T-helper 2 cell treated with Interferon-gamma antibody and Interleukin-4, amounts not matched to agents 5 μg/mL and 100 μg/mL, for 36 hours (primary cell): ENCODE measurements around the gene GABRB3.
"Not testable (repeated sequence)": the region's sequence is repeated elsewhere in the genome, so short reads cannot be mapped to it uniquely, and the experiment has no call there.

Experiments
- DNase-seq: peaks from one replicate; pipeline ENCODE4 v3.0.0; 2021; ENCODE audit warnings: low spot score
- H3K27ac Mint-ChIP-seq: one replicate; pipeline ENCODE4 v1.8.0; 2021; ENCODE audit warnings: mild to moderate bottlenecking, mixed read lengths
- H3K27me3 Mint-ChIP-seq: one replicate; pipeline ENCODE4 v1.8.0; 2021; ENCODE audit warnings: low read depth, mixed read lengths
- H3K36me3 Mint-ChIP-seq: one replicate; pipeline ENCODE4 v1.8.0; 2021; ENCODE audit warnings: low read depth, mixed read lengths
- H3K4me1 Mint-ChIP-seq: one replicate; pipeline ENCODE4 v1.8.0; 2021; ENCODE audit warnings: low read depth, mixed read lengths
- H3K4me3 Mint-ChIP-seq: one replicate; pipeline ENCODE4 v1.8.0; 2022; ENCODE audit warnings: mild to moderate bottlenecking, moderate library complexity, mixed read lengths
- H3K9me3 Mint-ChIP-seq: one replicate; pipeline ENCODE4 v1.8.0; 2021; ENCODE audit warnings: mixed read lengths

The GABRB3 gene

DNA sequence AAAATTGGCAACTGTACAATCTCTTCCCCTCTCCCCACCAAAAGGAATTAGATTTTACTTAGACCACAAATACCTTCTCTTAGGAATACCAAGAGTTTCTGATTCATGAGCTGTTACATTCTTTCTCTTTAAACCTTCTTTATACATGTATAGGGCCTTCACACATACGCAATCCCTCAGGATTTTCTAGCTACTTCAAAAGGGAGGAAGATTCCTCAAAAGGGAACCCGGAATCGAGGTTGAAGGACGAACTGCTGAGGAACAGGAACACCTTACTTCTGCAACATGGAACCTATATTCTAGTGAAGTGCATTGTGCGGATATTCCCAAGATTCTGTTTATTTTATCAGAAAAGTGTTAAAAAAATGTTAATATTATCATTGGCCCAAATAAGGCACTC, 52.3 kb downstream of the GABRB3 start:
- no peak for DNase-seq
- Mint-ChIP-seq H3K27ac (no peak overlapping the region), H3K4me1 (no peaks in the 10 kb centered on the region), H3K27me3 (no peaks in the 10 kb centered on the region), H3K9me3 (peaks cover 43% of the 10 kb centered on the region), H3K4me3 (no peak overlapping the region), H3K36me3 (no peaks in the 10 kb centered on the region)

DNA sequence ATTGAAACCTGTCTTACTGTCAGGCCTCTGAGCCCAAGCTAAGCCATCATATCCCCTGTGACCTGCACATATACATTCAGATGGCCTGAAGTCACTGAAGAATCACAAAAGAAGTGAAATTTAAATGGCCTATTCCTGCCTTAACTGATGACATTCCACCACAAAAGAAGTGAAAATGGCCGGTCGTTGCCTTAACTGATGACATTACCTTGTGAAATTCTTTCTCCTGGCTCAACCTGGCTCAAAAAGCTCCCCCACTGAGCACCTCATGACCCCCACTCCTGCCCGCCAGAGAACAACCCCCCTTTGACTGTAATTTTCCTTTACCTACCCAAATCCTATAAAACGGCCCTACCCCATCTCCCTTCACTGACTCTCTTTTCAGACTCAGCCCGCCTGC, 53.0 kb downstream of the GABRB3 start:
- H3K4me3 Mint-ChIP-seq, H3K4me1 Mint-ChIP-seq, H3K36me3 Mint-ChIP-seq, DNase-seq, H3K27ac Mint-ChIP-seq, H3K27me3 Mint-ChIP-seq: not testable (repeated sequence)
- H3K9me3 Mint-ChIP-seq = peaks cover 38% of the 10 kb centered on the region

DNA sequence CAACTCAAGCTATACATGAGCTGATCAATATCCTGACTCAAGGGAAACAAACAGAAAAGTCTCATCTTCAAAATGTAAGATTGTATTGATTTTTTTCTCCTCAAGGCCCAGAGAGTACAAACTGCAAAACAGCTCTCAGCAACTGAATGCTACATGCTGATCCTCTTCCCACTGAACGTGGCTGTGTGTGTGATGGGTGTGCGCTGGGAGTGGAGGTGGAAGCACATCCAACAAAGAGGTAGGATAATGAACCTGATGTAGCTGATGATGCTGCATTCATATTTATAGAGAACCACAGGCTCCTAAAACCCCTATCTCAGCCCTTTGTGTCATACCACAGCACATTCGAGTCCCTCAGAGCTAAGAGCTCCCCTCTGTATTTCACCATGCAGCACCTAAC, 56.8 kb downstream of the GABRB3 start:
- no peak for DNase-seq
- no peaks in the 10 kb centered on the region for H3K36me3 Mint-ChIP-seq
- no peak overlapping the region for H3K27ac Mint-ChIP-seq
- peaks cover 59% of the 10 kb centered on the region for H3K9me3 Mint-ChIP-seq
- no peaks in the 10 kb centered on the region for H3K27me3 Mint-ChIP-seq
- no peak overlapping the region for H3K4me3 Mint-ChIP-seq
- no peaks in the 10 kb centered on the region for H3K4me1 Mint-ChIP-seq

DNA sequence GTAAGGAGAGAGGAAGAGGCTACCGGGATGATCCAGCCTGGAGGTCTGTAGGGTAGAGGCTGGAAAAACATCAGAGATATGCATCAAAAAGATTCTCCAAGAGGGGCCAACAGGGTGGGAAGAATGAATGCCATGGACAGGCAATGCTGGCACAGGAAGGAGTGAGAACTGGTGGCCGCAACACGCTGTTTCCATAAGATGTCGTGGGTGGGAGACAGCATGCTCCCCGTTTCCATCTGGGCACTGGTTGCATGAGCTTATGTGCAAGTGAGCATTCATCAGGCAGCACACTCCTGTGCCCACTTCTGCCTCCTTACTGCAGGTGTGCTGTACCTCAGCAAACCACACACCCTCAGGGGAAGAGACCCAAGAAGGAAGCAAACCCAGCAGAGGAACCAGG, 59.4 kb downstream of the GABRB3 start:
- Mint-ChIP-seq H3K4me1 (no peaks in the 10 kb centered on the region), H3K9me3 (peaks cover 53% of the 10 kb centered on the region), H3K4me3 (no peak overlapping the region)

DNA sequence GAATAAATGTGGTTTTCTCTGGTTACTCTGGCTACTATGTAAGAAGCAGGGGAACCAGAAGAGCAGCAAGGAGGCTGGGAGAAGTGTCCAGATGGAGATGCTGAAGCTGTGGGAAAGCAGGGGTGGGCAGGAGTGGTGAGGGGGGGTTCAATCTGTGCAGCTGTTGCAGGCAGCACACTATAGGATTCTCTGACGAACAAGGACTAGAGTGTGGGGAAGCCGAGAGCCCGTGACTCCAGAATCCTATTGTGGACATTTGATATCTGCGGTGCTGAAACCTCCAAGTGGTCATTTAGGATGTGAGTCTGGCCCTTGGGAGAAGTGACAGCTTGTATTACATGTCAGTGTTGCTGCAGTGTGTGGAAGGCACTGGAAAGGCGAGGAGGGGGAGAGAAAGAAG, 60.5 kb downstream of the GABRB3 start:
- Mint-ChIP-seq H3K9me3 (peaks cover 53% of the 10 kb centered on the region), H3K4me3 (no peak overlapping the region), H3K27me3 (no peaks in the 10 kb centered on the region), H3K4me1 (no peaks in the 10 kb centered on the region), H3K36me3 (no peaks in the 10 kb centered on the region), H3K27ac (no peak overlapping the region)
- DNase-seq = no peak

More for the DNA sequence above, 59.4 kb downstream of the GABRB3 start:
- Mint-ChIP-seq H3K27ac (no peak overlapping the region), H3K36me3 (no peaks in the 10 kb centered on the region), H3K27me3 (no peaks in the 10 kb centered on the region)
- no peak for DNase-seq

DNA sequence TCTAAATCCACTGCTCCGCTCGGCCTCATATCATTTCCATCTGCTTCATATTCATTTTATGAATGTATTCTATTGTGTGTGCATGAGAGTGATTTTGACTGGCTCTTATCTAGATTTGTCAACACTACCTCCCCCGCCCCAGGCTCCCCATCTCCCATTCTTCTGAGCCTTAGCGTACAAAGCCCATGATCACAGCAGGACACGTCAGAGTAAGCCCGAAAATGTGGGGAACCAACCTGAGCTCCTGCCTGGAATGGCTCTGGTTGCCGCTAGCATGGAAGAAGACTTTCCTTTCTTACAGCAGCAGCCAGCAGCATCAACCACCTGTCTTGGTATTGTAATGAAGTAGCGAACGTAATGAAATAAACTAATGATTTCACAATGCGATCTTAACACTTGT, 61.4 kb downstream of the GABRB3 start:
- no peaks in the 10 kb centered on the region for H3K4me1 Mint-ChIP-seq
- peaks cover 54% of the 10 kb centered on the region for H3K9me3 Mint-ChIP-seq
- no peak overlapping the region for H3K27ac Mint-ChIP-seq

DNA sequence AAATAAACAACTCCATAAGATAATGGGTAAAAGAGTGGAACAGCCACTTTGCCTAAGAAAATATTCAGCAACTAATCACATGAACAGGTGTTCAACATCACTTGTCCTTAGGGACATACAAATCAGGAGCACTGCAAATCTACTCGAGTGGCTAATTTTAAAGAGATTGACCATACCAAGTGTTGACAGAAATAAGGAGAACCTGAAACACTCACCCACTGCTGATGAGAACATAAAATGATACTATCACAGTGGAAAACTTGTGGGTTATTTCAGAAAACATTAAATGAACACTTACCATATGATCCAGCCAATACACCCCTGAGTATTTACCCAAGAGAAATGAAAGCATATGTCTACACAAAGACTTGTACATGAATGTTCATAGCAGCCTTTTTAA, 70.5 kb downstream of the GABRB3 start:
- Mint-ChIP-seq H3K9me3 (peaks cover 59% of the 10 kb centered on the region), H3K36me3 (no peaks in the 10 kb centered on the region), H3K4me1 (no peaks in the 10 kb centered on the region), H3K4me3 (no peak overlapping the region), H3K27me3 (no peaks in the 10 kb centered on the region), H3K27ac (no peak overlapping the region)
- no peak for DNase-seq

More for the DNA sequence above, 61.4 kb downstream of the GABRB3 start:
- Mint-ChIP-seq H3K27me3 (no peaks in the 10 kb centered on the region), H3K36me3 (no peaks in the 10 kb centered on the region), H3K4me3 (no peak overlapping the region)
- DNase-seq = no peak

DNA sequence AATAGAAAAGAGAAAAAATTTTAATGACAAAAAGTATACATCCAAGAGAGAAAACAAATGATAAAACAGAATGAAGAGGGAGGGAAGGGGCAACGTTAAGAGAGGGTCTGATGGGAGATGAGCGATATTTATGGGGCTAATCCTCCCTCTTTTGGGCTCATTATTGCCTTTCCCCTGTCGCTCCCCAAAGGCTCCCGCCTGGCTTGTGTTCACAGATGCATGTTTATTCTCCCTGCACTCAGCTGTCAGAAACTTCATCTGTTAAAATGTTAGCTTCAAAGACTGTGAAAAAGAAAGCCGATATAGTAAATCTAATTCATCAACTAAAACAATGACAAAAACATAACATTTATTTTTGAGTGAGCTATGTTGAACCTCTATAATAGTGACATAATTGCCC, 74.3 kb downstream of the GABRB3 start:
- Mint-ChIP-seq H3K27me3 (no peaks in the 10 kb centered on the region), H3K27ac (no peak overlapping the region), H3K9me3 (peaks cover 61% of the 10 kb centered on the region), H3K4me1 (no peaks in the 10 kb centered on the region), H3K4me3 (no peak overlapping the region), H3K36me3 (no peaks in the 10 kb centered on the region)
- DNase-seq = no peak

DNA sequence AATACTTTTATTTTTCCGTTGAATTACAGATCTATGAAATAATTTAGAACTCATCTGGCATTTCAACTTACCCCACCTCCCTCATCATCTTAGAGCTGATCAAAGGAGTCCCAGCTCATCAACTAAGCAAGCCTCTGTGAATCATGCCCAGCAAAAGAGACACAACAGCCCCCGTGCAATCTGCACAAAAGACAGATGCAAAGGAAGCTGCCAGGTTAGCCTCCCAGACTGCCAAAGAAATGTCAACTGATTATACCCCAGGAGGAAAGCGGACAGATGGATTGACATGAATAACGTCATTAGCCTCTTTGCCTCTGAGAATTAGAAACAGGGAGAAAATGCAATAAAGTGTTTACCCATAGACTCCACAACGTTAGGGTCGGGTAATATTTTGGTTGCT, 75.0 kb downstream of the GABRB3 start:
- Mint-ChIP-seq H3K9me3 (peaks cover 68% of the 10 kb centered on the region), H3K4me3 (no peak overlapping the region), H3K27me3 (no peaks in the 10 kb centered on the region), H3K4me1 (no peaks in the 10 kb centered on the region), H3K36me3 (no peaks in the 10 kb centered on the region), H3K27ac (no peak overlapping the region)
- no peak for DNase-seq

DNA sequence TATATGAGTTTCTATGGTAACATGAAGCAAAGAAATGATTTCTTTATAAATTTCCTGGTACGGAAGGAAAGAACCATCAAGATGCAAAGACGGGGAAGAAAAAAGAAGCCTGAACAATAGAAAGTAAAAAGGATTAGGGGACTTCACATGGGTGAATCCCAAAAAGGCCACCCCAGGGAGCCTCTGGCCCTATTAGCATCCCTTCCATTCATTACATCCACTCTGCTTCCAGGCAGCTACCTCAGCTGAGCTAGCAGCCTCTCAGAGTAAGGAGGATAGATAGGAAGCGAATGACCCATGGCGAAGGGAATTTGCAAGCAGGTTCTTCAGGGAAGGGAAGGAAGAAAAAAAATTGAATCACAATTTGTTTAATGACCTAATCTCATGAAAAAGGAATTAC, 81.6 kb downstream of the GABRB3 start:
- Mint-ChIP-seq H3K4me3 (no peak overlapping the region), H3K36me3 (no peaks in the 10 kb centered on the region), H3K27me3 (no peaks in the 10 kb centered on the region), H3K9me3 (peaks cover 61% of the 10 kb centered on the region), H3K27ac (no peak overlapping the region), H3K4me1 (no peaks in the 10 kb centered on the region)
- no peak for DNase-seq

DNA sequence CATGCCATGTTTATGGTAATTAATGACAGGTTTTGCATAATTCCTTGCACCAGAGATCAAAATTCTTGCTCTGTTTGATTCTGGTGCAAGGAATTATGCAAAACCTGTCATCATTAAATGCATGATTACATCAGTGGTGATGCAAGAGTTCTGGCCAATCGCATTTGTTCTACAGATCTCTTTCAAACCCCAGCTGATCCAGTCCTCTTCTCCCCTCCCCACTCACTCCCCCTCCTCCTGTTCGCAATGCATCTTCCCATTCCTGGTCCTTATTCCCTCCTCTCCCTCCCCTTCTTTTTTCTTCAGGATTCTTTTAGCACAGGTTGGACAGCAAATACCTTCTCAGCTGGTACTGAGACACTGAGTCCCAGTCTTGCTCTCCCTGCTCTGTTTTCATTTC, 82.1 kb downstream of the GABRB3 start:
- Mint-ChIP-seq H3K27me3 (no peaks in the 10 kb centered on the region), H3K36me3 (no peaks in the 10 kb centered on the region), H3K4me1 (no peaks in the 10 kb centered on the region), H3K4me3 (no peak overlapping the region), H3K27ac (no peak overlapping the region), H3K9me3 (peaks cover 58% of the 10 kb centered on the region)
- no peak for DNase-seq

DNA sequence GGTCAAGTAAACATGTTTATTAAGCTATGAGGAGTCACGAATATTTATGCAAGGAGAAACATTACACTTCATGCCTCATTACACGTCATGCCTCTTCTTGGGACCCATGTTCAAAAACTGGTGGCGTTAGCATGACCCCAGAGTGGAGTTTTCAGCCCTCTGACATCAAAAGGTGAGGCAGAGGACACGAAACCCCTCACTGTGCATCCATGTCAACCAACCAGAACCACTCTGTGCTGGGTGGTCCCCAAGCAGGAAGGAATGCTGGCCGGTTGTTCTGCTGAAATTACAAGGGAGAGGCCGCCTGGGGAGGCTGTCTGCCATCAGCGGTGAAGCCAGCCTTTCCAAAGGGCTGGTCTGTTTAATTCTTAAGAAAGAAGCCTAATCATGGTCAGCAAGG, 83.4 kb downstream of the GABRB3 start:
- no peaks in the 10 kb centered on the region for H3K27me3 Mint-ChIP-seq
- peaks cover 54% of the 10 kb centered on the region for H3K9me3 Mint-ChIP-seq
- H3K27ac Mint-ChIP-seq = no peak overlapping the region
- DNase-seq = no peak
- no peaks in the 10 kb centered on the region for H3K36me3 Mint-ChIP-seq
- no peaks in the 10 kb centered on the region for H3K4me1 Mint-ChIP-seq
- no peak overlapping the region for H3K4me3 Mint-ChIP-seq

DNA sequence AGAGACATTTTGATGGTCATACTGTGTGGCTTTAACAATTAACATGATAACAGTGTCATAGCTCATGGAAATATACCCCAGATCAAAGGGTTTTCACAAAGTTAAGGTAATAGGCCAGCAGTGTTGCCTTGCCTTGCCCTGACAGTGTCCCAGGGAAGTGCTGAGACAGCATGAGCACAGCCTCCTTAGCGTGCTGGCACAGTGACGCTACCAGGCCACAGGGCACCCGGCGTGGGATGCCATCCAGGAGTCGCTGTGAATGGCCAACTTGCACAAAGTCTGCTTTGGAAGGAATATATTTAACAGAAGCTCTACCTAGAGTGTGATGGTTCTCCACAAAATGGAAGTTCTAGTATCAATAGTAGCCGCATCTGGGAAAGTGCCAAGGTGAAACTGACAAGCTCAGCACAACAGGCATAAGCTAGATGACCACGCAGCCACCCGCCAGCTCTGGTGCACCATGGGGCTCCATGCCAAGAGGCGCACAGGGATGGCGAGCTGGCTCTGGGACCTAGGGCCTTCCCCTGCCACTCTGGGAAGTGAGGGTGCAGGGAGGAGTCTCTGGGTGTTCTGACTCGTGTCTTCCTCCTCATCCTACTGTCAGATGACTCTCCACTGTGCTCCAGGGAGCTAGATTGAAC, 86.2 kb downstream of the GABRB3 start:
- H3K4me1 Mint-ChIP-seq = no peaks in the 10 kb centered on the region
- no peak overlapping the region for H3K27ac Mint-ChIP-seq
- no peaks in the 10 kb centered on the region for H3K36me3 Mint-ChIP-seq
- no peak for DNase-seq
- H3K4me3 Mint-ChIP-seq = no peak overlapping the region
- H3K9me3 Mint-ChIP-seq = peaks cover 44% of the 10 kb centered on the region
- H3K27me3 Mint-ChIP-seq = no peaks in the 10 kb centered on the region

DNA sequence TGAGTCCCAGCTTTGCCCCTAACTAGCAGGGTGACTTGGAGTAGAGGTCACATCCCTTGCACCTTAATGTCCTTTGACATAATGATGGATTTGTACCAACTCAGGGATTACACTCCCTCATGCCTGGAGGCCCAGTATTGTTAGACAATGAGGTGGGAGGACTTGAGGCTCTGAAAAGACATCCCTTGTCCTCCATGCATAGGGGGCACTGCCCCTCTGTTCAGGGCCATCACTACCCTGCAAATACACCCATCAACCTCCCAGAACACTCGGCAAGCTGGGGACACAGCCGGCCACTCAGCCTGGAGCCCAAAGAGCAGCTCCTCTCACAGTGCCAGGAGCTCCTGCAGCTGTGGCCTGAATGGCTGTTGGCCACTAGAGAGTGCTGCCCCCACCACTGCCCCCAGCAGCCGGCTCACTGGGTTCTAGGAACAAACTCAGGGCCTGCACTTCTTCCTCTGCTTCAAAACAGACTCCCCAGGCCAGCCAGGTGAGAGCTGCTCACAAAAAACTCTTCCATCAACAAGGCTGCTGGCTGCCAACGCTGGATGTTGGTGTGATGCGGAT, 90.2 kb downstream of the GABRB3 start:
- Mint-ChIP-seq H3K27ac (no peak overlapping the region), H3K36me3 (no peaks in the 10 kb centered on the region), H3K27me3 (no peaks in the 10 kb centered on the region), H3K4me1 (no peaks in the 10 kb centered on the region), H3K4me3 (no peak overlapping the region), H3K9me3 (peaks cover 42% of the 10 kb centered on the region)
- no peak for DNase-seq

DNA sequence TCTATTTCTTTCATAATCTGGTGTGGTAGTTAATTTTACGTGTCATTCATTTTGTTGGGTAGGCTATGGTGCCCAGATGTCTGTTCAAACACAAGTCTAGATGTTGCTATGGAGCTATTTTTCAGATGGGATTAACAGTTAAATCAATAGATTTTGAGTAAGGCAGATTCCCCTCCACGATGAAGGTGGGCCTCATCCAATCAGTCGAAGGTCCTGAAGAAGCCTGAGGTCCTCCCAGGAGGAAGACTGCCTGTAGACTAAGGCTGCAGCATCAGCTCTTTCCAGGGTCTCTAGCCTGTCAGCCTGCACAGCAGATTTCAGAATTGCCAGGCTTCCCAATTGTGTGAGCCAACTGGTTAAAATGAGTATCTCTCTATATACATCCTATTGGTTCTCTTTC, 92.9 kb downstream of the GABRB3 start:
- no peaks in the 10 kb centered on the region for H3K36me3 Mint-ChIP-seq
- DNase-seq = no peak
- no peaks in the 10 kb centered on the region for H3K4me1 Mint-ChIP-seq
- H3K4me3 Mint-ChIP-seq = no peak overlapping the region
- peaks cover 37% of the 10 kb centered on the region for H3K9me3 Mint-ChIP-seq
- no peak overlapping the region for H3K27ac Mint-ChIP-seq
- H3K27me3 Mint-ChIP-seq = no peaks in the 10 kb centered on the region
